NCI-H2196 (cell line): ENCODE data around the gene RET.

ENCODE experiments used
- DNase-seq: peaks from one replicate; lab custom pipeline; 2025; ENCODE audit not compliant: unreplicated experiment; lab: John Stamatoyannopoulos, UW

Gene RET

GRCh38 chr10:43119416-43120115, 42.7 kb downstream of the RET start:
- no peak for DNase-seq

DNA sequence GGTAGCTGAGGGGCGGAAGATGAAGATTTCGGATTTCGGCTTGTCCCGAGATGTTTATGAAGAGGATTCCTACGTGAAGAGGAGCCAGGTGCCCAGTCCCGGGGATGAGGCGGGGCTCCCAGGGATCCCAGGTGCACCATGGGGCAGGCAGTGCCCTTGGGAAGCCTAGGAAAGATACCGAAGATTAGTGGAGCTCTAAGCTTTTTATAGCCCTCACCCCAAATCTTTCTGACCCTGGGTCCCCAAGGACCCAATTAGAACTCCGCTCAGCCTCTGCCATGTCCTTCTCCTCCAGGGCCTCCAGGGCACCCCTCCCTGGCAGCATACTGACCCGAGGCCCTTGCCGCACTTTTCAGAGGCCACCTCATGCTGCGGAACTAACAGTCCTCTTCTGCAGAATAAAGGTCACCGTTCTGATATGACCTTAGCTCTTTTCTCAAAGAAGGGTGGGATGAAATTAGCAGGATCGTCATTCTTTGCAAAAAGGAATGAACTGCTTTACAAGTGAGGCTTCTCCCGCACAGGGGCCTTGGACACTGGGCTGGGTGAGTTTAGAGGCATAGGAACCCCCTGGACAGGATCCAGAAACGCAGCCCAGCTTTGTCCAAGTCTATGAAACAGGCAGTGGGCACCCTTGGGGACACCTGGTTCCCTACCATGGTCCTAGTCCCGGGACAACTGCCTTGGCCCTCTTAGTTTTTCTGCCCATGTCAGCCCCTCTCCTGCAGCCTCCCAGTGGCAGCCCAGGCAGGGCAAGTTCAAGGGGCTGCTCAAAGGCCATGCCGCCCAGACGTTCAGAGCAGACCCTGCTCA, 43.5 kb downstream of the RET start:
- no peak for DNase-seq

DNA sequence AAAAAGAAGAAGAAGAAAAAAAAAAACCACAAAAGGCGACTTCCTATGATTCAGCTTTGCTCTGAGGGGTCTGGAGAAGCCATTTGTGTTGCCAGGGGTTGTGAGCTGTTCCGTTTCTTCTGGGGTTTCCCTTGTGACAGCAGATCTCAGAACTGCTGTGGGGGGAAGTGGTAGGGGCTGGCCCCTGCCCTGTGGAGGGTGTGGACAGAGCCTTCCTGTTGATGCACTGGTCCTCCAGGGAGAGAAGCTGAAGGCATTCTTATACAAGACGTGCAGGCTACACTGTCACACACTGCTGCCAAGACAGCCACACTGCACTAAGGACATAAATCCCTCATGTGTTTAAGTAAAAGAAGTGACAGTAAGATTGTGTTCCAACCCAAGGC, 44.1 kb downstream of the RET start:
- no peak for DNase-seq

DNA sequence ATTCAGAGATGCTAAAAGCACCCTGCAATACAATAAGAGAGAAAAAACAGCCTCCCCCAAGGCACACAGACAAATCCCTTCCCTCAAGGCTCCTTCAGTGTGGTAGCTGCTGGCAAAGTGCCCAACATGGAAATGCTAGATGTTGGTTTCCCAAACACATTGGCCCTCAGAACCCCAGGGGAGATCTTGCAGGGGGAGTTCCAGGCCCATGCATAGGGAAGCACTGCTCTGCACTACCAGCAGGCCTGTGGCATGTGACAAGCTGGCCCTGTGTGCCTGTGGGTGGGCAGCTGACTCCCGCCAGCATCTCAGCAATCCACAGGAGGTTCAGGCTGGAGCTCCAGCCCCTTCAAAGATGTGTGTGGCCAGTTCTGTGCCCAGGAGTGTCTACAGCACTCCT, 44.6 kb downstream of the RET start:
- DNase-seq: no peak

GRCh38 chr10:43122096-43122495, 45.2 kb downstream of the RET start:
- no peak for DNase-seq

- DNase-seq: no peak
Measured at GRCh38 chr10:43122826-43123225, 46.0 kb downstream of the RET start.

DNA sequence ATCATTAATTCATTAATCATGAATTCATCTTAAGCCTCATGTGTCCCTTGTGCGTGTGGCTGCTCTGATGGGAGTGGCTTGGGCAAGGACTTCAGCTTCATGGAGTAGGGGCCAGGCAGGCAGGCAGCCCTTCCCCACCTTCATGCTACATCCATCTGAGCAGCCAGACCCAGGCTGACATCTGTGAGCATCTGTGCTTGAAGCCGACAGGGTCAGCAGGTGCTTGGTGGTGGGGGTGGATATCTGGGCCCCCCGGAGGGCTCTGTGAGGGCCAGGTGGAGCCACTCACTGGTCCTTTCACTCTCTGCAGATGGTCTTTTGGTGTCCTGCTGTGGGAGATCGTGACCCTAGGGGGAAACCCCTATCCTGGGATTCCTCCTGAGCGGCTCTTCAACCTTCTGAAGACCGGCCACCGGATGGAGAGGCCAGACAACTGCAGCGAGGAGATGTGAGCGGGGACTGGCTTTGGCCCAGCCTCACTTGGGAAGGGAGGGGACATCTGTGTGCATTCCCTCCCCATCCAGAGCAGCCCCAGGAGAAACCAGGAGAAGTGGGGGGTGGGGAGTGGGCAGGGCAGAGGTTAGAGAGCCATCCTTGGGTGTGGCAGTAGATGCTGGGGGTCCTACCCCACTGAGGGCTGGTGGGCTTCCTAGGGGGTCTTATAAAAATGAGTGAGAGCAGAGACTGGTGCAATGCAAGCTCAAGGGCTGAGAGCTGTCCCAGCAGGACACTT, 46.7 kb downstream of the RET start:
- no peak for DNase-seq

- no peak for DNase-seq
Measured at GRCh38 chr10:43124094-43124521, 47.2 kb downstream of the RET start.

DNA sequence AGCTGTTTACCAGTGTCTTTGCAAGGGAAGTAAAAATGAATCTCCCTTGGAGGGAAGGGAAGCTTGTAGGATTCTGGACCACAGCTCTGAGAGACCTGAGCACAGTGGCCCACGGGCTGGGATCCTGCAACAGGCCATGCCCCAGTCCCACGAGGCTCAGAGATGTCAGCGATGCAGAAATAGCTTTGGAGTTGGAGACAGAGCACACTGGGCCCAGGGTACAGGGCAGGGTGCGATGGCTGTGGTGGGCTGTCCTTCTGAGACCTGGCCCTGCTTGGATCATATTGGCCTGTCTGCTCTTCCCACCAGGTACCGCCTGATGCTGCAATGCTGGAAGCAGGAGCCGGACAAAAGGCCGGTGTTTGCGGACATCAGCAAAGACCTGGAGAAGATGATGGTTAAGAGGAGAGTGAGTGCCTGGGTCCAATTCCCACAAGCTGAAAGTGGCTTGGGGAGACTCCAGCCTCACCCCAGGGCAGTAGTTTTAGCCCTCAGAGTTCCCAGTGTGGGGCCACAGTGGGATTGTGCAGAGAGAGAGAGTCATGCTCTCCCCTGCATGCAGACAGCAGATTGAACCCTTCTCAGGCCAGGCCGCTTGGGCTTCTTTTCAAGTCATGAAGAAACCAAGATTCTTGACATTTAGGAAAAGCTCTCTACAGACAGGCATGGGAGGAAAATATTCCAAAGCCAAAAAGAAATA, 47.9 kb downstream of the RET start:
- DNase-seq: no peak

GRCh38 chr10:43125274-43125845, 48.5 kb downstream of the RET start:
- DNase-seq: no peak

DNA sequence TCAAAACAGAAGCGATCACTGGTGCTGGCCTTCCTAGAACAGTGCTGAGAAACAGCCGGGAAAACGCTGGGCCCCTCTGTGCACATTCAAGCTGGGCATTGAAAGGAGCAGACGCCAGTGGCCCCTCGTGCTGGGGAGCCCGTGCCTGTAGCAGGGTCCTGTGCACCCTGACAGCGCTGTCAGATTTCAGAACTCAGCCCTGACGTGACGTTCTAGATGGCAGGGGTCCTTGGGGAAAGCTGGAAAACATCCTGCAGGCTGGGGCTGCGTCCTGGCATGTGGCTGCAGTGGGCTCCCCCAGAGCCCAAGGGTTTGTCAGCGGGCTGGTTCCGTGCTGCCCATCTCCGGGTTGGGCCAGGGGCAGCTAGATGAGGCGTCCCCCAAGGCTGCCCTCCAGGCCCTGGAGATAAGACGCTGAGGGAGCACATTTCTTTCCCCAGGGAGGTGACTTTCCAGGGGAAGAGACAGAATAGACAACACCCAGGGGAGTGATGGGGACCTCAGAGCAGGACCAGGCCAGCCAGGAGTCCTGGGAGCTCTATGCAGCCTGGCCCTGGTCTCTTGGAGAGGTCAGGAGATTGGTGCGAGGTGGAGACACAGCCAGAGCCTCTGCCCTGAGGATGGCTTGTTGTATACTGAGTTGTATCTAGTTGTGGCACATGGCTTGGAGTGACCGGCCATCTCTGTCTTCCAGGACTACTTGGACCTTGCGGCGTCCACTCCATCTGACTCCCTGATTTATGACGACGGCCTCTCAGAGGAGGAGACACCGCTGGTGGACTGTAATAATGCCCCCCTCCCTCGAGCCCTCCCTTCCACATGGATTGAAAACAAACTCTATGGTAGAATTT, 49.2 kb downstream of the RET start:
- DNase-seq: no peak

- DNase-seq: no peak
Measured at GRCh38 chr10:43126759-43127424, 50.0 kb downstream of the RET start.

DNA sequence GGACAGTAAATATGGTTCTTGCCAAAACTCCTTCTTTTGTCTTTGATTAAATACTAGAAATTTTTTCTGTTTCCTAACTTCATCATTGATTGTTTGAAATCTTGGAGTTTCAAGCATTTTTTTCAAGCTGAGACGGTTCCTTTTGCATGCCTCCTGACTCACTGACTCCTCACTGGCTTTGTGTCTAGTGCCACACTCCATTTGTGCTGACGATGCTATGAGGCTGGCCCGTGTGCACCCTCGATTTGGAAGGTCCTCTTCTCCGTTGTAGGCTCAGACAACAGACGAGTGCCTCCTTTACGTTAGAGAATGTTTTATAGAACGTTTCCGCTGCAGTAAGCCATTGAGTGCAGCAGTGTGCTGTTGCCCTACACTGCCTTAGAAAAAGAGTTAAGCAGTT, 50.6 kb downstream of the RET start:
- DNase-seq: no peak

DNA sequence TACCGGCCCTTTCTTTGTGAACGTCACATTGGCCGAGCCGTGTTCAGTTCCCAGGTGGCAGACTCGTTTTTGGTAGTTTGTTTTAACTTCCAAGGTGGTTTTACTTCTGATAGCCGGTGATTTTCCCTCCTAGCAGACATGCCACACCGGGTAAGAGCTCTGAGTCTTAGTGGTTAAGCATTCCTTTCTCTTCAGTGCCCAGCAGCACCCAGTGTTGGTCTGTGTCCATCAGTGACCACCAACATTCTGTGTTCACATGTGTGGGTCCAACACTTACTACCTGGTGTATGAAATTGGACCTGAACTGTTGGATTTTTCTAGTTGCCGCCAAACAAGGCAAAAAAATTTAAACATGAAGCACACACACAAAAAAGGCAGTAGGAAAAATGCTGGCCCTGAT, 51.5 kb downstream of the RET start:
- no peak for DNase-seq

- no peak for DNase-seq
Measured at GRCh38 chr10:43128958-43129706, 52.3 kb downstream of the RET start.

DNA sequence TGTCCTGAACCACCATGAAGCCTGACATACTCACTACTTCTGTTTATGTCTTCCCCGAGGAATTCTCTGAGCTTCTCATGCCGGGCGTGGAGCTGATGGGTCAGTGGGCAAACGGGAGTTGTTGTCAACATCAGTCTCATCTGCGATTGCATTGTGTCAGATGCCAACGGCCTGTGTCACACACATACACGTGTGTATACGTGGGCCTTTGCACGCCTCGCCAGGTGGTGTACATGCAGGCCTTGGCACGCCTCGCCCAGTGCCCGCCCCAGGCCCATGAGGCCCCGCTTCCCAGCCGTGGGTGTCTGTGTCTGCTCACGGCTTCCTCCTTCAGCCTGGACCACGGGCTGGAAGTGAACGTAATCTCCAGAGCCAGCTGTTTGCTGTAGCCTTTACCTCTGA, 53.9 kb downstream of the RET start:
- no peak for DNase-seq

GRCh38 chr10:43131256-43131655, 54.4 kb downstream of the RET start:
- DNase-seq: no peak

- DNase-seq: no peak
Measured at GRCh38 chr10:43131906-43132305, 55.0 kb downstream of the RET start.
